ENCODE results near the gene MORN1. TPM values are rescaled to one million over a fixed set of nuclear protein-coding genes. Genes with fewer than 3 reads are reported as not detected.

The MORN1 gene
- total RNA-seq, 1 experiment from 2014 or later: 47.8 TPM

- Histone ChIP-seq H3K79me2 (ENCODE audit: low read depth) (no peaks in the 10 kb centered on the region), H3K4me2 (no peak overlapping the region), H3K27me3 (ENCODE audit: insufficient read depth, low read depth) (peaks cover 66% of the 10 kb centered on the region), H3K9me3 (ENCODE audit: insufficient read depth, low read depth) (no peaks in the 10 kb centered on the region), H3K36me3 (ENCODE audit: low read depth) (no peaks in the 10 kb centered on the region), H3K4me1 (replicated peaks; ENCODE audit: insufficient read depth) (no peaks in the 10 kb centered on the region), H3K9me2 (ENCODE audit: insufficient read depth) (no peaks in the 10 kb centered on the region), H3K27ac (no peak overlapping the region), H2AFZ (no peak overlapping the region), H3F3A (ENCODE audit: insufficient read depth, low read depth) (no peaks in the 10 kb centered on the region), H3K4me3 (no peak overlapping the region), H4K20me1 (ENCODE audit: insufficient read depth) (no peaks in the 10 kb centered on the region; the same call in 1 of the 2 replicates)
- no TSS peak for BruUV-seq (replicated peaks)
- intact Hi-C loops (cut with micrococcal nuclease; ENCODE audit: unreplicated experiment): no loop called here
- ChIA-PET CTCF (no interaction called here), POLR2A (ENCODE audit: unreplicated experiment) (no interaction called here)
- DNase-seq: no peak
- TF ChIP-seq EZH2 (IDR thresholded peaks at IDR 0.05; ENCODE audit: low read depth) (no peak), CTCF (conservative IDR thresholded peaks at IDR 0.05) (no peak)
Measured at GRCh38 chr1:2433936-2434655, 42.7 kb upstream of the MORN1 start.

GRCh38 chr1:2433196-2433595 lies 41.8 kb upstream of the MORN1 start:
- Histone ChIP-seq H3K9me2 (ENCODE audit: insufficient read depth) (no peaks in the 10 kb centered on the region), H3K27ac (no peak overlapping the region), H3K4me3 (no peak overlapping the region), H3K79me2 (ENCODE audit: low read depth) (no peaks in the 10 kb centered on the region), H4K20me1 (ENCODE audit: insufficient read depth) (no peaks in the 10 kb centered on the region; the same call in 1 of the 2 replicates), H3F3A (ENCODE audit: insufficient read depth, low read depth) (no peaks in the 10 kb centered on the region), H3K36me3 (ENCODE audit: low read depth) (no peaks in the 10 kb centered on the region), H3K27me3 (ENCODE audit: insufficient read depth, low read depth) (peaks cover 62% of the 10 kb centered on the region), H2AFZ (no peak overlapping the region), H3K9me3 (ENCODE audit: insufficient read depth, low read depth) (no peaks in the 10 kb centered on the region), H3K4me2 (no peak overlapping the region), H3K4me1 (replicated peaks; ENCODE audit: insufficient read depth) (no peaks in the 10 kb centered on the region)
- ChIA-PET POLR2A (ENCODE audit: unreplicated experiment) (no interaction called here), CTCF (no interaction called here)
- intact Hi-C loops (cut with micrococcal nuclease; ENCODE audit: unreplicated experiment): no loop called here
- BruUV-seq (replicated peaks): no TSS peak
- DNase-seq: no peak
- no peak for TF ChIP-seq EZH2 (IDR thresholded peaks at IDR 0.05; ENCODE audit: low read depth)
- no peak for TF ChIP-seq CTCF (conservative IDR thresholded peaks at IDR 0.05)

- H3K9me3 ChIP-seq (ENCODE audit: insufficient read depth, low read depth): no peaks in the 10 kb centered on the region
- H3K27me3 ChIP-seq (ENCODE audit: insufficient read depth, low read depth): peaks cover 60% of the 10 kb centered on the region
- intact Hi-C loops (cut with micrococcal nuclease; ENCODE audit: unreplicated experiment): no loop called here
- no peaks in the 10 kb centered on the region for H3K36me3 ChIP-seq (ENCODE audit: low read depth)
- H3K79me2 ChIP-seq (ENCODE audit: low read depth): no peaks in the 10 kb centered on the region
- H3K4me2 ChIP-seq: no peak overlapping the region
- H3F3A ChIP-seq (ENCODE audit: insufficient read depth, low read depth): no peaks in the 10 kb centered on the region
- no peak for DNase-seq
- no peaks in the 10 kb centered on the region for H3K9me2 ChIP-seq (ENCODE audit: insufficient read depth)
- no TSS peak for BruUV-seq (replicated peaks)
- H4K20me1 ChIP-seq (ENCODE audit: insufficient read depth): no peaks in the 10 kb centered on the region; the same call in 1 of the 2 replicates
- no peaks in the 10 kb centered on the region for H3K4me1 ChIP-seq (replicated peaks; ENCODE audit: insufficient read depth)
- H3K27ac ChIP-seq: no peak overlapping the region
- TF ChIP-seq CTCF (conservative IDR thresholded peaks at IDR 0.05) (no peak), EZH2 (IDR thresholded peaks at IDR 0.05; ENCODE audit: low read depth) (no peak)
- H2AFZ ChIP-seq: no peak overlapping the region
- no peak overlapping the region for H3K4me3 ChIP-seq
- ChIA-PET POLR2A (ENCODE audit: unreplicated experiment) (no interaction called here), CTCF (no interaction called here)
Measured at GRCh38 chr1:2432441-2432844, 41.1 kb upstream of the MORN1 start.
